Posterior vena cava (tissue), 2 donors: ENCODE results near the gene PATZ1. TPM values are rescaled to one million over a fixed set of nuclear protein-coding genes. Genes with fewer than 3 reads are reported as not detected.

Experiments
- DNase-seq: peaks from one replicate; pipeline ENCODE4 v3.0.0-alpha.2; 2020; ENCODE audit warnings: low spot score
- intact Hi-C, 2 donors: fragments of 100-400 bp; cut with DNase I; formaldehyde crosslinking; loops; one replicate each; pipeline versions ENCODE4 v1.14.1 to v1.14.2; 2022 to 2023
- total RNA-seq, 2 donors: library from RNA; stranded (reverse); fragmentation: NEBNext Ultra II Directional; extraction: Animal tissue kit (Norgen Biotek cat#: 25700); gene quantifications; one replicate each; pipeline ENCODE4 v1.2.1, GENCODE V29; 2021
- donor health status: DM: yes; HTN: yes; CAD: no.
- donor health status: DM: yes; HTN: yes; CAD: no.

Gene PATZ1
- total RNA-seq, 2 donors from 2014 or later, result 10.8 to 14.9 TPM

DNA sequence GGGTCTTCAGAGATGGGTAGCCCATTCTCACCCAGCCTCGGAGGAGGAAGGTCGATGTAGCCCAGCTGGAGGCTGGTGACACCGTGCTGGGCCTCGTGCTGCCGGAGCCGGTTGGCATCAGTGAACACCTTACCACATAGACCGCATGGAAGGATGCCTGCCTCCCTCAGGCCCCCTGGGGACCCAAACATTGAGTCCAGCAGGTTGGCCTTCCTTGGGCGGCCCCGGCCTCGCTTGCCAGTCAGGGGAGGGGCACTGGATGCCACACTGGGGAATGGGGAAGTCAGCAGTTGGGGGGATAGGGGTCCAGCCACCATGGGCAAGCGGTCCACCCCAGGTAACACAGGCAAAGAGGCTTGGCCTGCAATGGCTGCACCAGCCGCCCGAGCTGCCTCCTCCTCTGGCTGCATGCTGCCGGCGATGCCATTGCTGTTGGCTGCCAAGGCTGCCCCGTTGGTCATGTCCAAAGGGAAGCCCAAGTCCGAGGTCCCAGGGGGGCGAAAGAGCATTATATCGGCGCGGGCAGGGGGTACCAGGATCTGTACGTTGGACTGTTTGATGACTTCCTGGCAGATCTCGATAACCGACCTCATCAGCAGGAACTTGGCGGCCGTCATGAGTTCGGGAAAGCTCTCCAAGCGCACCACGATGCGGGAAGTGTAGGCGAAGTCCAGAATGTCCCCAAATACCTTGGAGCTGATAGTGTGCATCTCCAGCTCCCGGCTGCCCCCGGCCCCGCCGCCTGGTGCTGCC is 1.4 kb downstream of the PATZ1 start:
- peak; percentile 87 for DNase-seq
- intact Hi-C loops, result no loop called here

GRCh38 chr22:31344256-31344577 is 1.9 kb downstream of the PATZ1 start:
- intact Hi-C loops, result no loop called here
- no peak for DNase-seq

DNA sequence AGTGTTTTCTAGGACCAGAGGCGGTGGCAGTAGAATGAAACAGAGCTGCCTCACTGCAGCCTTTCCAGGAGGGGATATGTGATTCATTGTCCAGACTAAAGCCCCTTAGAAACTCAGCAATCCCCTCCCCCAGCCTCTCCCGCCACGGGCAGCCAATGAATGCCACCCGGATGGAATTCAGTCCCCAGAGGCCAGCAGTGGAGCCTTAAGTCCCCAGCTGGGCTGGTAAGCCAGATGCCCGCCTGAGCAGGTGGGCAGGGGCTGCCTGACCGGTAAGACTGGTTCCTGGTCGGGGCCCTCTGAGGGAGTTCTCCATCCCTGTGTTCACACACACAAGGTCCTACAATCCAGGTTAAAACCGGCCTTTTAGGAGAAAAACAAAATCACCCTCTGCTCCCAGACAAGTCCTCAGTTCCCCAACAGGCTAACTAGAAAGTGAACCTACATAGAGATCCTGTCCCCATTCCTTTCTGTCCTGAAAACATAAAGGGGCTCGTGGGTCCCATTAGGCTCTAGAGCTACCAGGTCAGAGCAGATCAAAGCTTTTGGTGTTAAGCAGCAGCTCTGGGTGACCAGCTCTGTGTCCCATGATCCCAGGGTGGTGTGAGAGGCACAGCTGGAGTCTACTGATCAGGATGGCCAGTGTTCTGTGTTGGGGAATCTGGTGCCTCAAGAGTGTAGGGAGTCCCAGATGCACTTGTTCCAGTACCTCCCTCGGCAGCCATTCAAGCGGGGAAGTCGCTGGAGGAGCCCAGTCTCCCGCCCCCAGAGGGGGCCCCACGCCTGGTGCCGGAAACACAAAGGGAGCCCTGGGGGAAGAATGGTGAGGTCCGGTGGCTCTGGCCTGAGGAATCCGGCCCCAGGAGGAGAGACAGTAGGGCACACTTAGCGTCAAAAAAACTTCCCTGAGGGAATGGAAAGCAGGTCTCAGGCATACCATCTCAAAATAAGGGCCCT is 2.6 kb downstream of the PATZ1 start:
- DNase-seq, result no peak
- intact Hi-C loops, result no loop called here

GRCh38 chr22:31342389-31343140 is 3.6 kb downstream of the PATZ1 start:
- DNase-seq, result no peak
- intact Hi-C loops, result no loop called here

GRCh38 chr22:31341386-31342088 is 4.6 kb downstream of the PATZ1 start:
- DNase-seq, result no peak
- intact Hi-C loops, result no loop called here

- intact Hi-C loops, result no loop called here
- DNase-seq, result no peak
These were observed 5.3 kb downstream of the PATZ1 start for GRCh38 chr22:31340765-31341247.

GRCh38 chr22:31340360-31340759 is 5.8 kb downstream of the PATZ1 start:
- DNase-seq, result no peak
- intact Hi-C loops, result no loop called here

GRCh38 chr22:31339148-31339832 is 6.9 kb downstream of the PATZ1 start:
- DNase-seq, result no peak
- intact Hi-C loops, result no loop called here

- intact Hi-C loops, result no loop called here
- DNase-seq, result no peak
These were observed 9.0 kb downstream of the PATZ1 start for GRCh38 chr22:31337178-31337577.

DNA sequence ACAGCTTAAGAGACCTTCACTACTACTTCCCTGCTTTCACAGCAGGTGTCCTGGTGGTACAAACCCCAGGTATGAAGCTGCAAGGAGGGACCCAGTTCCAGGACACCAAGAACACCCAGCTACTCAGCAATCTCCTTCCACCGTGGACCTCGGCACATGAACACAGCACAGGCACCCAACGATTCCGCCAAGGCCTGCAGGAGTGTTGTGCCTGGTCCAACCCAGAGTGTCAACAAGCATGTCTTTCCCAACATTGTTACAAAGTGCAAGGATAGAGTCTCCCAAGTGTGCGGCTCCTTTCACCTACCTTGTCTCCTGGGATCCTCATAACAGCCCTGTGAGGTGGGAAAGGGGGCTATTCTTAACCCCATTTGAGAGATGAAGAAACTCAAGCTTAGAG is 11.8 kb downstream of the PATZ1 start:
- DNase-seq, result no peak
- intact Hi-C loops, result no loop called here

DNA sequence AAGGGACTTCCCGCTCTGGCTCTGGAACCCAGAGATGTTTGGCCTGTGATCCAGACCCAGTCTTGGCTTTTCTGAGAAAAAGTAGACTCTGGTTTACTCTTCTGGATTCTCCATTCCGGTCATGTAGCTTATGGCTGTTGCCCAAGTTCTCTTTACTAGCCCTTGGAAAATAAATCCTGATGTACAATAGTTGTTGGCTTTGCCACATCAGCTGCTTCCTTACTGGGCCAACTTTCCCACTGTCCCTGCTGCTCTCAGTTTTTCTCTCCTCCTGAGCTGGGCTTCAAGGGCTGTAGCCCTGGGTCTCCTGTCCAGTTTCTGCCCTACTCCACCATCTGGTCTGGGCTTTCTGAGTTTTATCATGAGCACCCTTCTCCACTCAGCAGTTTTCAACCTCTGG is 12.5 kb downstream of the PATZ1 start:
- DNase-seq, result peak; percentile 53
- intact Hi-C loops, result no loop called here

DNA sequence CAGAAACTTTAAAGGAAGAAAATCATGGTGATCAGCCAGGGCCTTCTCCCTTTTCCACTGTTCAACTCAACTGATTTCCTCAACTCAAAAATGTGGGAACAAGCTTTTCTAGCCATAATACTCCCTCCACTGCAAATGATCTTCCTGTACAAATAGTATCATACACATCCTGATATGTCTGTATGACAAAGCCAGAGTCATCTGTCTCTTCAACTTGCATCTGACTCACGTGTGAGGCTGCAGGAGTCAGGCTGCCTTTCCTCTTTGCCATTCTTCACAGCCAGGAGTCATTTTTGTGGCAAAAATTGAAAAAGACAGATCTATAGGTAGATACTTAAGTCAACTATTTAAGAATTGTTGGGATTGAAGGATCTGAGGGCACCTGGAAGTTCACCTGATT is 13.3 kb downstream of the PATZ1 start:
- no peak for DNase-seq
- intact Hi-C loops, result no loop called here

DNA sequence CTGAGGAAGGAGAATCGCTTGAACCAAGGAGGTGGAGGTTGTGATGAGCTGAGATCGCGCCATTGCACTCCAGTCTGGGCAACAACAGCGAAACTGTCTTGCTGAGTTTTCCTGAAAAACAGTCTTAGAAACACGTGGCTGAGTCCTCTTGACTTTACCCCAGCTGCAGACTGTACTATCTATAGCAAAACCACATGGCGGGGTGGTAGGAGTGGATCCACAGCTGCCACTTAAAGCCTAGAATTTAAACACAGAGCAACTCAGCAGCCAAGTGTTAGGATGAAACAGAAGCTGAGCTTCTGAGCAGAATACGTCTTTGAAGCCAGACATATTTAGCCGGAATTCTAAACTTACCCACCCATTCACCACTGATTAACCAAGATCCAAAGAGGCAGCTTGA is 14.1 kb downstream of the PATZ1 start:
- DNase-seq, result no peak
- intact Hi-C loops, result no loop called here

- DNase-seq, result peak; percentile 31
- intact Hi-C loops, result no loop called here
These were observed 16.5 kb downstream of the PATZ1 start for GRCh38 chr22:31329453-31330215.

DNA sequence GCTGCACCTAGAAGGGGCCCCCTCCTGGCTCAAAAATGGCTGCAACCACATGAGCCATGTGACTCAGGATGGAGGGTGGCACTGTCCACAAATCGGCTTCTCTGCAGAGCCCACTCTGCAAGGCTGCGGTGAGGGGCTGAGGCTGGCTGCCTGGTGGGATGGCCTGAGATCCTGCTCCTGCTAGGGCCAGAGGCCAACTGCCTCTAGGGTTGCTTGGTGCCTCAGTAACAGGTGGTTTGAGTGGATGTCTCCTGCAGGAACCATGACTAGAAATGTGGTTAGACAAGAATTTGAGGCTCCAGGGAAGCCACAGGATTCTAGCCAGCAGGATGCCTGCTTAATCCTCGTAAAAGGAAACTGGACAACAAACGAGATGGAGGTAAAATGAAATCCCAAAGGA is 17.1 kb downstream of the PATZ1 start:
- intact Hi-C loops, result no loop called here
- DNase-seq, result peak; percentile 76

- DNase-seq, result peak; percentile 57
- intact Hi-C loops, result no loop called here
These were observed 17.6 kb downstream of the PATZ1 start for GRCh38 chr22:31328544-31328960.

GRCh38 chr22:31327806-31328543 is 18.2 kb downstream of the PATZ1 start:
- peak; percentile 83 for DNase-seq
- intact Hi-C loops, result no loop called here
